GM10266 (cell line): ENCODE measurements around the gene ORAI2.

Source experiments
- DNase-seq: peaks from one replicate; pipeline ENCODE4 v3.0.0; 2012; ENCODE audit errors: extremely low spot score
- CTCF ChIP-seq: IDR thresholded peaks from 2 replicates; pipeline ENCODE4 v1.5.1; 2012; ENCODE audit warnings: mild to moderate bottlenecking, low read depth; ENCODE audit not compliant: control insufficient read depth, insufficient read depth; ENCODE audit errors: missing control alignments

Gene ORAI2

GRCh38 chr7:102433219-102434038 is at the start of gene ORAI2:
Gene ORAI2, plus strand, starts transcription at chr7:102433575. Its CDS starts 5,382 bp downstream, at chr7:102438957.
- DNase-seq = peak; percentile 93
- no peak for TF ChIP-seq CTCF

- TF ChIP-seq CTCF = no peak
- no peak for DNase-seq
These were observed 46.3 kb upstream of the ORAI2 start for GRCh38 chr7:102387064-102387463.

- DNase-seq = no peak
- TF ChIP-seq CTCF = no peak
These were observed 43.6 kb upstream of the ORAI2 start for GRCh38 chr7:102389810-102390209.

- peak; percentile 83 for TF ChIP-seq CTCF
- peak; percentile 69 for DNase-seq
These were observed 42.5 kb upstream of the ORAI2 start for GRCh38 chr7:102390697-102391484.

GRCh38 chr7:102392330-102392729 is 41.0 kb upstream of the ORAI2 start:
- TF ChIP-seq CTCF = no peak
- no peak for DNase-seq

GRCh38 chr7:102393467-102393866 is 39.9 kb upstream of the ORAI2 start:
- DNase-seq = no peak
- TF ChIP-seq CTCF = no peak

- no peak for TF ChIP-seq CTCF
- no peak for DNase-seq
These were observed 37.8 kb upstream of the ORAI2 start for GRCh38 chr7:102395592-102395872.
